Mesenteric fat pad (tissue), 1 donor: ENCODE data around the gene NCAPH2. TPM values are rescaled to one million over a fixed set of nuclear protein-coding genes. Genes with fewer than 3 reads are reported as not detected.
A peak's percentile ranks its signal among the peaks of the same experiment; 100 is the strongest.

Source experiments
- DNase-seq: peaks from one replicate; pipeline ENCODE4 v3.0.0-alpha.2; 2020; ENCODE audit warnings: low spot score
- total RNA-seq: library from RNA; stranded (reverse); fragmentation: NEBNext Ultra II Directional; extraction: Animal tissue kit (Norgen Biotek cat#: 25700); gene quantifications from one replicate; pipeline ENCODE4 v1.2.1, GENCODE V29; 2021
- donor health status: DM: yes; HTN: yes; CAD: no.

Gene NCAPH2
- total RNA-seq, 1 donor from 2014 or later, result 25.0 TPM

- no peak for DNase-seq
Measured at GRCh38 chr22:50545522-50546325, 37.7 kb downstream of the NCAPH2 start, which contains the start of gene KLHDC7B. TSS of gene KLHDC7B (plus strand) at chr22:50545899. CDS start at chr22:50546244, 345 bp downstream.

GRCh38 chr22:50546326-50547262 lies 38.6 kb downstream of the NCAPH2 start:
- no peak for DNase-seq

GRCh38 chr22:50547263-50547985 lies 39.4 kb downstream of the NCAPH2 start:
- DNase-seq, result no peak

- DNase-seq, result no peak
Measured at GRCh38 chr22:50548040-50548920, 40.3 kb downstream of the NCAPH2 start.

- no peak for DNase-seq
Measured at GRCh38 chr22:50548921-50549790, 41.1 kb downstream of the NCAPH2 start.

- DNase-seq, result no peak
Measured at GRCh38 chr22:50550395-50550794, 42.4 kb downstream of the NCAPH2 start.

- no peak for DNase-seq
Measured at GRCh38 chr22:50551160-50551752, 43.2 kb downstream of the NCAPH2 start.

GRCh38 chr22:50553310-50553709 lies 45.3 kb downstream of the NCAPH2 start:
- no peak for DNase-seq

- DNase-seq, result no peak
Measured at GRCh38 chr22:50556703-50557102, 48.7 kb downstream of the NCAPH2 start.

- DNase-seq, result no peak
Measured at GRCh38 chr22:50560034-50560433, 52.0 kb downstream of the NCAPH2 start.

GRCh38 chr22:50561401-50562358 lies 53.7 kb downstream of the NCAPH2 start:
- DNase-seq, result no peak

- DNase-seq, result peak; percentile 99
Measured at GRCh38 chr22:50562523-50563412, 54.7 kb downstream of the NCAPH2 start, which contains the start of gene SYCE3. TSS of gene SYCE3 (minus strand) at chr22:50562919. CDS start at chr22:50556405, 6,514 bp downstream.

- DNase-seq, result no peak
Measured at GRCh38 chr22:50563413-50564160, 55.6 kb downstream of the NCAPH2 start.

GRCh38 chr22:50564289-50564688 lies 56.3 kb downstream of the NCAPH2 start:
- no peak for DNase-seq

GRCh38 chr22:50567721-50568252 lies 59.8 kb downstream of the NCAPH2 start:
- DNase-seq, result no peak

- no peak for DNase-seq
Measured at GRCh38 chr22:50568626-50569025, 60.6 kb downstream of the NCAPH2 start.
